HCT116 (cell line): ENCODE measurements around the gene C10orf143. TPM values are rescaled to one million over a fixed set of nuclear protein-coding genes. Genes with fewer than 3 reads are reported as not detected.

ENCODE experiments used
- ATAC-seq: fragments of 200-7000 bp; cut with Tn5 transposase; 2 replicates; pipeline ENCODE4 v1.9.1; 2020; ENCODE audit warnings: mild to moderate bottlenecking, moderate library complexity
- BruUV-seq: library from RNA; stranded (reverse); fragments of 400-500 nt; replicated peaks from 2 replicates; lab custom pipeline; 2021; lab: Mats Ljungman, UMichigan
- CTCF ChIA-PET: fragments of 300-600 bp; sonication (Branson Sonifier 250); formaldehyde crosslinking; loops from one replicate; lab custom pipeline; 2021; ENCODE audit warnings: antibody characterized with exemption; lab: Charles Lee
- POLR2A ChIA-PET: fragments of 300-600, 350-600 bp; sonication (Branson Sonifier 250); formaldehyde crosslinking; loops from one replicate; lab custom pipeline; 2021; ENCODE audit warnings: antibody characterized with exemption; lab: Charles Lee
- RAD21 ChIA-PET, 2 experiments: fragments of 300-600 bp; sonication (Branson Sonifier 250); formaldehyde crosslinking; loops; one replicate each; lab custom pipeline; 2023; ENCODE audit warnings: low total read pairs in 2 of 2; ENCODE audit not compliant: uncharacterized antibody in 2 of 2, unreplicated experiment in 2 of 2, low non-redundant PET in 1 of 2; lab: Charles Lee
- DNase-seq: peaks from one replicate; pipeline ENCODE4 v3.0.0-alpha.2; 2010; ENCODE audit warnings: low read depth, low spot score
- H2AFZ ChIP-seq: fragments of 200-600 bp; shearing (Covaris generic), sonication (generic); 2 replicates; pipeline ENCODE4 v1.6.1; 2017; ENCODE audit warnings: low read depth, mixed run types, mixed read lengths, antibody characterized with exemption, low read length; ENCODE audit not compliant: poor library complexity, severe bottlenecking
- H3K27ac ChIP-seq: 2 replicates; pipeline ENCODE4 v1.5.1; 2012; ENCODE audit warnings: low read depth, low read length
- H3K27me3 ChIP-seq: fragments of 200-600 bp; sonication (generic); 2 replicates; pipeline ENCODE4 v1.6.1; 2016; ENCODE audit warnings: mixed run types, low read length, mixed read lengths; ENCODE audit not compliant: insufficient read depth
- H3K36me3 ChIP-seq, 2 experiments: fragments of 200-500 bp in 1 of 2; fragments of 200-600 bp in 1 of 2; sonication (Bioruptor generic) in 1 of 2; sonication (generic) in 1 of 2; 2 replicates each; pipeline versions ENCODE4 v1.5.1 to v1.6.1; 2014 to 2016; ENCODE audit warnings: low read length in 2 of 2, inconsistent platforms in 1 of 2, mixed read lengths in 1 of 2, mixed run types in 1 of 2; ENCODE audit not compliant: insufficient read depth in 2 of 2, control insufficient read depth in 1 of 2
- H3K4me1 ChIP-seq, 2 experiments: fragments of 200-600 bp in 1 of 2; sonication (generic) in 1 of 2; 2 replicates each; pipeline versions ENCODE4 v1.5.1 to v1.6.1; 2012 to 2017; ENCODE audit warnings: low read length in 2 of 2, inconsistent platforms in 1 of 2, mild to moderate bottlenecking in 1 of 2, mixed read lengths in 1 of 2, mixed run types in 1 of 2, moderate library complexity in 1 of 2; ENCODE audit not compliant: insufficient read depth in 2 of 2, control insufficient read depth in 1 of 2
- H3K4me2 ChIP-seq: fragments of 200-600 bp; sonication (generic); 2 replicates; pipeline ENCODE4 v1.6.1; 2017; ENCODE audit warnings: mixed run types, low read length, mixed read lengths
- H3K4me3 ChIP-seq, 2 experiments: fragments of 200-600 bp in 1 of 2; sonication (generic) in 1 of 2; replicated peaks in 1 of 2; 2 replicates each; pipeline ENCODE4 v1.5.1; 2011 to 2016; ENCODE audit warnings: low read length in 2 of 2, control low read depth in 1 of 2, low read depth in 1 of 2, mild to moderate bottlenecking in 1 of 2, mixed read lengths in 1 of 2, mixed run types in 1 of 2
- H3K79me2 ChIP-seq: fragments of 200-600 bp; sonication (generic); 2 replicates; pipeline ENCODE4 v1.6.1; 2017; ENCODE audit warnings: mild to moderate bottlenecking, mixed run types, low read length, moderate library complexity, mixed read lengths; ENCODE audit not compliant: insufficient read depth
- H3K9ac ChIP-seq: fragments of 200-600 bp; sonication (generic); 2 replicates; pipeline ENCODE4 v1.6.1; 2016; ENCODE audit warnings: low read length, mixed read lengths
- H3K9me2 ChIP-seq: fragments of 200-600 bp; sonication (generic), shearing (Covaris generic); 2 replicates; pipeline ENCODE4 v1.6.1; 2017; ENCODE audit warnings: mixed run types, mild to moderate bottlenecking, moderate library complexity; ENCODE audit not compliant: insufficient read depth
- H3K9me3 ChIP-seq, 2 experiments: fragments of 200-500 bp in 1 of 2; fragments of 200-600 bp in 1 of 2; sonication (Bioruptor generic) in 1 of 2; sonication (generic) in 1 of 2; 2 replicates each; pipeline ENCODE4 v1.6.1; 2014 to 2017; ENCODE audit warnings: low read length in 2 of 2, mixed read lengths in 2 of 2, inconsistent platforms in 1 of 2, low read depth in 1 of 2, mild to moderate bottlenecking in 1 of 2, mixed run types in 1 of 2, moderate library complexity in 1 of 2; ENCODE audit not compliant: control insufficient read depth in 1 of 2, insufficient read depth in 1 of 2
- H4K20me1 ChIP-seq: fragments of 200-600 bp; sonication (generic), shearing (Covaris generic); 2 replicates; pipeline ENCODE4 v1.6.1; 2017; ENCODE audit warnings: mixed run types, mild to moderate bottlenecking, moderate library complexity; ENCODE audit not compliant: insufficient read depth
- CEBPB ChIP-seq: IDR thresholded peaks from 2 replicates; pipeline ENCODE4 v1.6.1; 2012; ENCODE audit warnings: low read depth
- EGR1 ChIP-seq: IDR thresholded peaks from 2 replicates; pipeline ENCODE4 v1.6.1; 2012; ENCODE audit warnings: low read depth
- EZH2 ChIP-seq: fragments of 200-600 bp; sonication (generic); IDR thresholded peaks from 2 replicates; pipeline ENCODE4 v1.6.1; 2017; ENCODE audit warnings: antibody characterized with exemption, mixed run types
- EZH2phosphoT487 ChIP-seq: fragments of 200-600 bp; IDR thresholded peaks from 2 replicates; pipeline ENCODE4 v1.6.1; 2018; ENCODE audit warnings: antibody characterized with exemption, borderline replicate concordance
- FOSL1 ChIP-seq: IDR thresholded peaks from 2 replicates; pipeline ENCODE4 v1.6.1; 2012; ENCODE audit warnings: low read depth
- JUND ChIP-seq: IDR thresholded peaks from 2 replicates; pipeline ENCODE4 v1.6.1; 2012
- POLR2A ChIP-seq: IDR thresholded peaks from 2 replicates; pipeline ENCODE4 v1.7.0; 2011; ENCODE audit warnings: borderline replicate concordance; ENCODE audit not compliant: insufficient read depth, insufficient read length; ENCODE audit errors: extremely low read depth
- POLR2AphosphoS5 ChIP-seq: IDR thresholded peaks from 2 replicates; pipeline ENCODE4 v1.6.1; 2011; ENCODE audit warnings: mild to moderate bottlenecking, low read depth, low read length, moderate library complexity
- SIN3A ChIP-seq: IDR thresholded peaks from 2 replicates; pipeline ENCODE4 v1.6.1; 2012; ENCODE audit warnings: low read depth
- SP1 ChIP-seq: IDR thresholded peaks from 2 replicates; pipeline ENCODE4 v1.6.1; 2012; ENCODE audit warnings: low read depth
- TCF7L2 ChIP-seq: IDR thresholded peaks from 2 replicates; pipeline ENCODE4 v1.7.0; 2011; ENCODE audit warnings: borderline replicate concordance, inconsistent platforms; ENCODE audit not compliant: insufficient read depth, insufficient read length; ENCODE audit errors: extremely low read depth
- YY1 ChIP-seq: IDR thresholded peaks from 2 replicates; pipeline ENCODE4 v1.6.1; 2011; ENCODE audit warnings: low read length, low read depth, moderate library complexity, mild to moderate bottlenecking; ENCODE audit not compliant: insufficient replicate concordance; ENCODE audit errors: extremely low read depth
- intact Hi-C: fragments of 100-400 bp; cut with micrococcal nuclease; formaldehyde crosslinking; loops from 2 replicates; pipeline ENCODE4 v1.10.0; 2022
- total RNA-seq: library from RNA; stranded (reverse); gene quantifications from one replicate; pipeline ENCODE4 v1.2.1, GENCODE V29; 2021; ENCODE audit not compliant: unreplicated experiment
- TF ChIP-seq, protein P1 (sequence below), 3 experiments: fragments of 200-600 bp in 1 of 3; sonication (generic) in 1 of 3; IDR thresholded peaks in 2 of 3; conservative IDR thresholded peaks in 1 of 3; 2 replicates each; pipeline ENCODE4 v1.5.1; 2012 to 2017; ENCODE audit warnings: low read depth in 2 of 3, low read length in 2 of 3, antibody characterized with exemption in 1 of 3, borderline replicate concordance in 1 of 3, control low read depth in 1 of 3, mild to moderate bottlenecking in 1 of 3, mixed read lengths in 1 of 3, mixed run types in 1 of 3, moderate library complexity in 1 of 3; ENCODE audit not compliant: insufficient read depth in 1 of 3
- TF ChIP-seq, protein P2 (sequence below): IDR thresholded peaks from 2 replicates; pipeline ENCODE4 v1.6.1; 2012
- TF ChIP-seq, protein P3 (sequence below): IDR thresholded peaks from 2 replicates; pipeline ENCODE4 v1.6.1; 2011; ENCODE audit warnings: mild to moderate bottlenecking, low read length, moderate library complexity; ENCODE audit not compliant: insufficient replicate concordance; ENCODE audit errors: extremely low read depth

Gene C10orf143
- total RNA-seq, 1 experiment from 2014 or later, result 0.66 TPM

DNA sequence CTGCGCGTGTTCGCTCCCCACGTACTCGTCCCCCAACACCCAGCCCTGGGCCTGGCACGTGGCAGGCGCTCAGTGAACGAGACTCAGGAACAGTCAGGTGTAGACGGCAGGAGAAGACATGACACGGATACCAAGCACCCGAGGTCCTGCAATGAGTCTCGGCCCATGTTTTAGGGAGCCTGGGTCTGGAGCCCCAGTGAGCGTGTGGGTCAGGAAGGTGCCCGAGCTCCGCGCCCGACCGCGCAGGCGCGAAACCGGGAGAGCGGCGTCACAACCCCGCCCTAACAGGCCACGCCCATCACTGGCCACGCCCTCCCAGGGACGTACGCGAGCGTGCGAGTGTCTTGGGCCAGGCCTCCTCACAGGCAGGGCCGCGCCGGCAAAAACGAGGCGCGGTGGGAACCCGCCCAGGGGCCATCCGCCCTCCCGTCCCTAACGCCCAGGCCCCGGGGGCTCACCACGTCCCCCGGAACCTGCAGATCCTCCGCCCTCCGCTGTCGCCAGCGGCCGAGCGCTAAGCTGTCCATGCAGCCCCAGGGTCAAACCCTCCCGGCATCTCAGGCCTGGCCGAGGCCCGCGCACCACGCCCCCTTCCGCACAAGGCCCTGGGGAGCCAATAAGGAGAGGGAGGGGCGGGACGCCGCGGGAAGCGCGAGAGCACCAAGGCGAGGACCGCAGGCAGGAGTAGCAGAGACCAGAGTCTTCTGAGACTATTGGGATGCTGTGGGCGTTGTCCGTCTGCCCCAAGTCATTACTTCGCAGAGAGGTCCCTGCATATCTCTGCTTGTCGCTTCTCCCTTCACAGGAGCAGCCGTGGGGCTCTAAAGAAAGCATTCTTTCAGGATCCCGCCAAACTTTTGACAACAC, at the start of gene C10orf143 (continued):
- TF ChIP-seq, protein P1, sequence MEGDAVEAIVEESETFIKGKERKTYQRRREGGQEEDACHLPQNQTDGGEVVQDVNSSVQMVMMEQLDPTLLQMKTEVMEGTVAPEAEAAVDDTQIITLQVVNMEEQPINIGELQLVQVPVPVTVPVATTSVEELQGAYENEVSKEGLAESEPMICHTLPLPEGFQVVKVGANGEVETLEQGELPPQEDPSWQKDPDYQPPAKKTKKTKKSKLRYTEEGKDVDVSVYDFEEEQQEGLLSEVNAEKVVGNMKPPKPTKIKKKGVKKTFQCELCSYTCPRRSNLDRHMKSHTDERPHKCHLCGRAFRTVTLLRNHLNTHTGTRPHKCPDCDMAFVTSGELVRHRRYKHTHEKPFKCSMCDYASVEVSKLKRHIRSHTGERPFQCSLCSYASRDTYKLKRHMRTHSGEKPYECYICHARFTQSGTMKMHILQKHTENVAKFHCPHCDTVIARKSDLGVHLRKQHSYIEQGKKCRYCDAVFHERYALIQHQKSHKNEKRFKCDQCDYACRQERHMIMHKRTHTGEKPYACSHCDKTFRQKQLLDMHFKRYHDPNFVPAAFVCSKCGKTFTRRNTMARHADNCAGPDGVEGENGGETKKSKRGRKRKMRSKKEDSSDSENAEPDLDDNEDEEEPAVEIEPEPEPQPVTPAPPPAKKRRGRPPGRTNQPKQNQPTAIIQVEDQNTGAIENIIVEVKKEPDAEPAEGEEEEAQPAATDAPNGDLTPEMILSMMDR (IDR thresholded peaks at IDR 0.05 in 2 of 3, conservative IDR thresholded peaks at IDR 0.05 in 1 of 3; ENCODE audit: borderline replicate concordance in 1 of 3, insufficient read depth in 1 of 3, low read depth in 2 of 3, low read length in 2 of 3), result no peak
- TF ChIP-seq JUND, result no peak

DNA sequence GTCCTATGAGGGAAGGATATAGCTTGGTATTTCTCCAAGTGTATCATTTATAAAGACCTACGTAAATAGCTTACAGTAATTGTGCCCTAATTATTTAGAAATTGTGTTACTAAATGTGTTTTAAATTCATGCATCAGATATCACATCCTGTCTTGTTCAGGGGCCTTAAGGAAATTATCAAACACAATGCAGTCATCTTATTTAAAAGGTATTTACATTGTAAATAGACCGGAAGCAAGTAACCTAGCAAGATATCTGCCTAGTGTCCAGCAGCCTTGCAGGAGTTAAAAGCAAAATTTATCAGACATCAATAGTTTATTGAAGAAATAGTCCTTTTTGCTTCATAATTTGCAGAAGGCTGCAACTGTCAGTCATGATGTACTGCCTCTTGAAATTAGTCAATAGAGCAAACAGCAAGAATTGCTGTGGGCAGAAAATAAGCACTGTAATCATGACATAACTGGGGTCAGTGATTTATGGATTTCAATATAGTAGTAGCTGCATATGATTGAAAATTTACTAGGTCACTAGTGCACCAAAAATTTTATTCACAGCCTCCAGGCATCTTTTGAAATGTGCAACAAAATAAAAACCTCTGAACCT, 48.7 kb upstream of the C10orf143 start:
- RAD21 ChIA-PET, result no interaction called here
- TF ChIP-seq YY1, result no peak
- TF ChIP-seq EZH2phosphoT487, result no peak
- TF ChIP-seq POLR2A, result no peak
- no peak for TF ChIP-seq SIN3A
- no peak for TF ChIP-seq FOSL1
- no peak for TF ChIP-seq EGR1
- TF ChIP-seq, protein P2, sequence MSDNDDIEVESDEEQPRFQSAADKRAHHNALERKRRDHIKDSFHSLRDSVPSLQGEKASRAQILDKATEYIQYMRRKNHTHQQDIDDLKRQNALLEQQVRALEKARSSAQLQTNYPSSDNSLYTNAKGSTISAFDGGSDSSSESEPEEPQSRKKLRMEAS, result no peak
- no peak for TF ChIP-seq EZH2
- no peak for TF ChIP-seq POLR2AphosphoS5
- no peak for TF ChIP-seq SP1
- no peak for TF ChIP-seq TCF7L2
- TF ChIP-seq, protein P3, sequence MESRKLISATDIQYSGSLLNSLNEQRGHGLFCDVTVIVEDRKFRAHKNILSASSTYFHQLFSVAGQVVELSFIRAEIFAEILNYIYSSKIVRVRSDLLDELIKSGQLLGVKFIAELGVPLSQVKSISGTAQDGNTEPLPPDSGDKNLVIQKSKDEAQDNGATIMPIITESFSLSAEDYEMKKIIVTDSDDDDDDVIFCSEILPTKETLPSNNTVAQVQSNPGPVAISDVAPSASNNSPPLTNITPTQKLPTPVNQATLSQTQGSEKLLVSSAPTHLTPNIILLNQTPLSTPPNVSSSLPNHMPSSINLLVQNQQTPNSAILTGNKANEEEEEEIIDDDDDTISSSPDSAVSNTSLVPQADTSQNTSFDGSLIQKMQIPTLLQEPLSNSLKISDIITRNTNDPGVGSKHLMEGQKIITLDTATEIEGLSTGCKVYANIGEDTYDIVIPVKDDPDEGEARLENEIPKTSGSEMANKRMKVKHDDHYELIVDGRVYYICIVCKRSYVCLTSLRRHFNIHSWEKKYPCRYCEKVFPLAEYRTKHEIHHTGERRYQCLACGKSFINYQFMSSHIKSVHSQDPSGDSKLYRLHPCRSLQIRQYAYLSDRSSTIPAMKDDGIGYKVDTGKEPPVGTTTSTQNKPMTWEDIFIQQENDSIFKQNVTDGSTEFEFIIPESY, result no peak
- TF ChIP-seq CEBPB, result no peak
- no peak overlapping the region for H3K4me3 ChIP-seq
- no peaks in the 10 kb centered on the region for H3K27me3 ChIP-seq
- no peaks in the 10 kb centered on the region for H3K4me1 ChIP-seq
- H3K9ac ChIP-seq, result no peak overlapping the region
- POLR2A ChIA-PET, result no interaction called here
- BruUV-seq, result no TSS peak
- ATAC-seq (no peak), DNase-seq (no peak)
- no peak overlapping the region for H3K27ac ChIP-seq
- peaks cover 0 to 5% of the 10 kb centered on the region in 2 experiments; a peak in 3 of 4 replicates for H3K36me3 ChIP-seq
- H3K9me2 ChIP-seq, result no peaks in the 10 kb centered on the region
- intact Hi-C loops, result no loop called here
- CTCF ChIA-PET, result no interaction called here
- peaks cover 65% of the 10 kb centered on the region for H3K79me2 ChIP-seq
- no peaks in the 10 kb centered on the region for H3K9me3 ChIP-seq
- no peaks in the 10 kb centered on the region for H4K20me1 ChIP-seq
- no peak overlapping the region for H2AFZ ChIP-seq
- H3K4me2 ChIP-seq, result no peak overlapping the region
